GM18498 (cell line): ENCODE measurements around the gene CAP2.

ENCODE experiments used
- ATAC-seq: cut with Tn5 transposase; IDR thresholded peaks from one replicate; pipeline ENCODE4 v1.9.1; 2021; ENCODE audit warnings: mild to moderate bottlenecking, moderate library complexity; ENCODE audit not compliant: unreplicated experiment

CAP2 gene

DNA sequence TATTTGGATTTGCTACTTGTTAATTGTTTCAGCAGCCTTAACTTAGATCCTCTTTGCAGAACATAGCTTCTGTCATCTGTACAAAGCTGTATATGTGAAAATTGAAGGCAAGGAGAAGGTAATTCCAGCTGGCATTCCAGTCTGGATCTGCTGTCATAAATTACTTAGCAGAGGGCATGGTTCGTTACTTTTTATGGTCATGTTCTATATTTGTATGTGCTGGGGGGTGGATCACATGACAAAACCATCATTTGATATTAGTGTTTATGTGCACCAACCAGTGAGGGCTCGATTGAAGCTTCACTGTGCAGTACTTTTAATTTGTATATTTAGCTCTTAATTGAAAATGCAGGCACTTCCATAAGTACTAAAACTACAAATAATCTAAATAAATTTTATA is 80.2 kb downstream of the CAP2 start:
- ATAC-seq: no peak

DNA sequence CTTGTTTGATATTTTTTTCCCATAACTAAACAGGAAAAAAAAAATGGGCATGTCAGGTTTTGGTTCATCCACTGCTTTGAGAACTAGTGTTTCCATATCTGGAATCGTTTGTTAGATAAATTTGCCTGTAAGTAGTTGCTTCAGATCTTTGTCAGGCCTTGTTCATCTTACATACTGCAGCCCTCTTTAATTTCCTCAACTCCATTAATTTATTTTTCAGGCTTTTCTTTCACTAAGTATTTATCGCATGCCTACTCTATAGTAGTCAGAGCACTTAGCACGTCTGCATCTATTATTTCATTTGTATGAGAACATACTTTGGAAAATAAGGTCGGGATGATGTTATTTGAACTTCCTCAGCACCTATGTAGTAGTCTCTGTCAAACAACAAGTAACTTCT is 80.9 kb downstream of the CAP2 start:
- no peak for ATAC-seq

DNA sequence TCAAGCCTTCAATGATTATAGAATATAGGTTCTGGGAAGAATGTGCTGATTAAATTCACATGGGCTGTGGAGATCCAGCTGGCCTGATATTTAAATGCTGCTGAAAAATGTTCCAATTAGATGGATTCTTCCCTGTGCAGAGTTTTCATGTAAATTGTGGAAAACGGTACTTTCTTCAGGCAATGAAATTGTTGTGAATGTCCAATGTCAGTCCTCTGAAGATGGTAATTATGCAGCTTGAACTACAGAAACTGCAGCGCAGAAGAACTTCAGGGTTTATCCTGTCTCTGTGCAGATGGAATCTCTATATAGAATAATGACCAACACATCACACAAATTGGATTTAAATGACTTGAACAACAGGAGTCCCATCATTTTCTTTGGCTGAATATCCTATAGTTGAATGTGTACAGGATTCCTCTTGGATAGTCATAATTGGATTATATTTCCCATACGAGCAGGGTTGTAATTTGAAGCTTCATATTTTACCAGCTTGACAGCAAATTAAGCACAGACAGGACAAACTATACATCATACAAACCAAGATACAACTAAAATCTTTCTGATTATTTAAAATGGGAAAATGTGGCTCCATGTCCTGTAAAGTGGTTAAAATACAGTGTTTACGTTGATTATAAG is 82.3 kb downstream of the CAP2 start:
- no peak for ATAC-seq

DNA sequence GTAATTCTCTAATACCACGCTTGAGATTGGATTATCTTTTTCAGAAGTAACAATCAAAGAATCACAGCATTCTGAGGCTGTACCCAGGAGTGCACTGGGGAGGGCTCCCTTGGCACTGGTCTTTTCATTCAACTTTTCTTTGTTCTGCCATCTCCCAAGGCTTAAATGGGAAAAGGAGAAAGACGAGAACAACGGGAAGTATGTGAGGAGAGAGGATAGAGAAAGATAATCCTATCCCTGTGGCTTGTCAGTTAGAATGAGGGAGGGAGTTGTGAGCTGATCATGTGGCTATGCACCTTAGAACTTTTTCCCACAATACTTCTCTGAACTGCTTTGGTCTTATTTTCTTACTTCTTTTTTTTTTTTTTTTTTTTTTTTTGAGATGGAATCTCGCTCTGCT is 83.1 kb downstream of the CAP2 start:
- ATAC-seq: no peak

DNA sequence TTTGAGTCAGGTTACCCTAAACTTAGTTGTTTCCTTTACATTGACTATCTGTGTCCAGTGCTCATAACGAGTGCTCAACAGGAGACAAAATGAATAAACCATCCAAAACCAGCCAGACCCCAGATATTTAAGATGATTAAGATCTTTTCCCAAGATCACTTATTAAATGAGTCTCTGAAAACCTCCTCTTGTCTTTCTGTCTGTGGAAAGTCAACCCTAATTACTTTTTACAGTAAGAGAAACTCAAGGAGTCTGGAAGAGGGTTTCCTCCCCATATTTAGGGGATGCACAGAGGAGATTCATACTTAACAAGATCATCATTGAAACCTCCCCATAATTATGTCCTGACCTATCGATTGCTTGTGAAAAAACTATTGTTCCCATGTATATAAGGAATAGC is 84.0 kb downstream of the CAP2 start:
- no peak for ATAC-seq

GRCh38 chr6:17478223-17478907 is 85.0 kb downstream of the CAP2 start:
- ATAC-seq: no peak

- no peak for ATAC-seq
Measured at GRCh38 chr6:17478946-17479345, 85.6 kb downstream of the CAP2 start.

DNA sequence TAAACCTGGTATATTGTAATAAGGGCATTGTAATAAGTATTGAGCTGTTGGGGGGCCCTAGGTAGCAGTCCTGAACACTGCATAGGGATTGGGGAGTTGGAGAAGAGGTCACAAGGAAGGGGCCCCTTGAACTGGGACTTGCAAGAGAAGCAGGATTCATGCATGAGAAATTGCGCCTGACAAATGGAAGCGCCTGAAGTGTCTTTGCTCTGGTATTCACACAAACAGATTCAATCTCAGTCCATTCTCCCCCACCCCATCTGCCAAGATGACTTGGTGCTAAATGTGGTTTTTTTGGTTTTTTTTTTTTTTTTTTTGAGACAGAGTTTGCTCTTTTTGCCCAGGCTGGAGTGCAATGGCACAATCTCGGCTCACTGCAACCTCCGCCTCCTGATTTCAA is 87.1 kb downstream of the CAP2 start:
- no peak for ATAC-seq

DNA sequence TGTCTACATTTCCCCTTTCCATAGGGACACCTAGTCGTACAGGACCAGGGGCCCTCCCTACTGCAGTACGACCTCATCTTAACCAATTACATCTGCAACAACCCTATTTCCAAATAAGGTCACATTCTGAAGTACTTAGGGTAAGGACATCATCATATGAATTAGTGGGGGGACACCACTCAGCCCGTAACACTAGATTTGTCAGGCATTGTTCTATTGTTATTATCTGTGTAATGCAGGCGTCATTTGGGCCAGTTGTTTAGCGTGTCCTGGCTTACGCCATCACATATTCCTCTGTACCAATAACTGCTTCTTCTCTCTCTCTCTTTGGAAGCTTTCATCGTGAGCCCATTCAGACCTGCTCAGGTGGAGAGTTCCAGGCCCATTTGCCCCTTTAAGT is 89.3 kb downstream of the CAP2 start:
- ATAC-seq: no peak

GRCh38 chr6:17483391-17484016 is 90.1 kb downstream of the CAP2 start:
- no peak for ATAC-seq

- no peak for ATAC-seq
Measured at GRCh38 chr6:17484201-17484849, 90.9 kb downstream of the CAP2 start.

- no peak for ATAC-seq
Measured at GRCh38 chr6:17485181-17485580, 91.8 kb downstream of the CAP2 start.

DNA sequence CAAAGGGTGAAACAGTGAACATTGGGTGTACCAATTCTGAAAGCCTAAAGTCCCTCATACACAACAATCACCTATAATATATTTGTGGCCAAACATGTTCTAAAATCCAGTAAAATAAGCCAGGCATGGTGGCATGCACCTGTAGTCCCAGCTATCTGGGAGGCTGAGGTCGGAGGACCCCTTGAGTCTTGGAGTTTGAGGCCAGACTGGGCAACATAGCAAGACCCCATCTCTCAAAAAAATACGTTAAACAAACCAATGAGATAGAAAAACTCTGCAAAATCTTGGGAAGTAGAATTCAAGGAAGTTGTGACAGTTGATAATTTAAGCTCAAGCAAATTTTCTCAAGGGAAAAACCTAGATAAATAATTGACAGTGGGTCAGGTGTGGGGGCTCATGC is 92.6 kb downstream of the CAP2 start:
- no peak for ATAC-seq

DNA sequence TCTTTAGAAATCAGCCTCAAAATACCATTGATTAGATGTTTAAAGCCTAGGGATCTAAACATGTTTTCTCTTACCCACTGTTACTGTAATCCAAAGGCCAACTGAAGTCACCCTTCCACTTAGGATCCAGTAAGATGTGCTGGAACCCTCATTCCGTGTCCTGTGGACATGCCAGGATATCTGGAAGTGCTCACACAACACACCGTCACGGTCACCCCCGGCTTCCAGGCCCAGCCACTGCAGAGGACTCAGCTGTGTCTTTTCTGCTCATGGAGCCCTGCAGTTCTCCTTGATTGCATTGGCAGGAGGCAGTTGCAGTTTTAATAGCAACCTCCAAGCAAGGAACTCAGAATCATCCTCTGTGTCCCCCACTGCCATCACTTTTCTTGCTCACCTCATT is 93.3 kb downstream of the CAP2 start:
- no peak for ATAC-seq

- peak; percentile 74 for ATAC-seq
Measured at GRCh38 chr6:17490724-17491123, 97.3 kb downstream of the CAP2 start.

GRCh38 chr6:17491416-17492142 is 98.2 kb downstream of the CAP2 start:
- no peak for ATAC-seq

DNA sequence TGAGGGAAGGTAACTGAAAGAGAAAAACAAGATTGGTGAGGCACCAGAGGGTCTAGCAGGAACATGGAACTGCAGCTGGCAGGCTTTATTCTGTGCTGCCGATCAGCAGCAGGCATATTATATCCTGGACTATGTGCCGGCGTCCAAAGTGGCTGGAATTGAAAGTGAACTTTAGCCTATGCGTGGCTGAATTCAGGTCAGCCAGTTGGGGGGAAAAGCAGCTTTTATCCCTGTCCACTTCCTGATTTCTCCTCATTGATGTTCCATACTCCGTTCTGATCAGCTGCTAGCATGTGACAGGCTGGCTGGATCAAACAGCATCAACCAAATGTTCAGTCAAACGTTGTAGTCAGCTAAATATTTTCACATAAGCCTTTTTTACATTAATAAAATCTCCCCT is 99.0 kb downstream of the CAP2 start:
- ATAC-seq: no peak

- no peak for ATAC-seq
Measured at GRCh38 chr6:17493286-17493685, 99.9 kb downstream of the CAP2 start.

- ATAC-seq: no peak
Measured at GRCh38 chr6:17494177-17494576, 100.8 kb downstream of the CAP2 start.

DNA sequence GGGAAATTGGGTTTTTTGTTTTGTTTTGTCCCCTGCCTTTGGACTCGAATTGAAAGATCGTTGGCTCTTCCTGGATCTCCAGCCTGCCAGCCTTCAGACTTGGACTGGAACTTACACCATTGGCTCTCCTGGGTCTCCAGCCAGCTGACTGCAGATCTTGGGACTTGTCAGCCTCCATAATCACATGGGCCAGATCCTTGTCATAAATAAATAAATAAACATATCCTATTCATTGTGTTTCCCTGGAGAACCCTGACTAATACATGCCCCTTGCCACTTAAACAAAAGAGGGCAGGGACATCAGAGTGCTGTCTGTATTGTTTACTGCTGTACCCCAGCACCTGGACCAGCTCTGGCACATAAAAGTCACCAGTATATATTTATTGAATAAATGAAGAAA is 101.5 kb downstream of the CAP2 start:
- no peak for ATAC-seq

DNA sequence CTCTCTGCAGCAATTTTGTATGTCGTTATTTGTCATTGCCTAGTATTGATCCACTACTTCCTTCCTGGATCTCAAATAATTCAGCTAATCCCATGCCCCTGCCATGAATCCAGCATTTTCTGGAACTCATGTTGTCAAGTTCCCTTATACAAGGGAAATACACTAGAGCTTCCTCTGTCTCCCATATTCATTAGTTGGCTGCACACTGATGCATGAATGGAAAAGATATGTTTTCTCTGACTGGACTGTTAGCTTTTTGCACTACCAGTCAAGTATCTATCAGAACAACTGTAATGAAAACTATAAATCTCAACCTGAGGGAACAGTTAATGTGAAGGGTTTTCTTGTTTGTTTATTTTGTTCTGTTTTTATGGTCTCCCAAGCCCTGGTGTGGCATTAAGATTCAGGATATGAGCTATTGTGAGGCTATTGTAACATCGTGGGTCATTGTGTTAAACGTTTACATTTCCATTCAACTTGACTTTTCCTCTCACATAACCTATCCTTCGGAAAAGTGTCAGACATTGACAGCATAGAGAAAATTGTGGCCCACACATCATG is 104.2 kb downstream of the CAP2 start:
- ATAC-seq: no peak
